Small intestine (tissue), 7 donors: Measurements from ENCODE around the gene MED26. TPM values are rescaled to one million over a fixed set of nuclear protein-coding genes. Genes with fewer than 3 reads are reported as not detected.

Source experiments
- DNase-seq, 2 donors: peaks; one replicate each; pipeline versions ENCODE4 v3.0.0 to v3.0.0-alpha.2; 2013
- FAIRE-seq: peaks from 2 replicates; lab custom pipeline; 2012; peaks lifted over from hg19 to GRCh38; lab: Jason Lieb, UNC
- H3K27ac ChIP-seq, 3 donors: one replicate each; pipeline ENCODE4 v1.5.1; 2013; ENCODE audit warnings: low read length in 2 of 3, mild to moderate bottlenecking in 2 of 3, control low read depth in 1 of 3, inconsistent platforms in 1 of 3, low read depth in 1 of 3, moderate library complexity in 1 of 3
- H3K27me3 ChIP-seq, 3 donors: one replicate each; pipeline ENCODE4 v1.6.1; 2013; ENCODE audit warnings: low read length in 3 of 3, inconsistent platforms in 1 of 3; ENCODE audit not compliant: control insufficient read depth in 3 of 3, insufficient read depth in 3 of 3
- H3K36me3 ChIP-seq, 3 donors: one replicate each; pipeline ENCODE4 v1.6.1; 2013; ENCODE audit warnings: low read length in 3 of 3, inconsistent platforms in 1 of 3, low read depth in 1 of 3, mild to moderate bottlenecking in 1 of 3, moderate library complexity in 1 of 3; ENCODE audit not compliant: control insufficient read depth in 3 of 3, insufficient read depth in 2 of 3
- H3K4me1 ChIP-seq, 3 donors: one replicate each; pipeline ENCODE4 v1.6.1; 2013; ENCODE audit warnings: low read length in 2 of 3, inconsistent platforms in 1 of 3, low read depth in 1 of 3, mild to moderate bottlenecking in 1 of 3, moderate library complexity in 1 of 3; ENCODE audit not compliant: control insufficient read depth in 3 of 3, insufficient read depth in 2 of 3
- H3K4me3 ChIP-seq, 3 donors: one replicate each; pipeline ENCODE4 v1.5.1; 2013; ENCODE audit warnings: low read length in 3 of 3, control low read depth in 1 of 3, inconsistent platforms in 1 of 3, low read depth in 1 of 3, mild to moderate bottlenecking in 1 of 3, moderate library complexity in 1 of 3
- H3K9me3 ChIP-seq, 2 donors: one replicate each; pipeline ENCODE4 v1.6.1; 2013; ENCODE audit warnings: low read depth in 1 of 2, low read length in 1 of 2; ENCODE audit not compliant: control insufficient read depth in 2 of 2, insufficient read depth in 1 of 2
- WGBS, 3 donors: extraction: QIAGEN DNeasy Blood & Tissue Kit; methylation state at CpG; one replicate each; pipeline ENCODE4 v1.1.7; 2013; 5-methylcytosine and 5-hydroxymethylcytosine counted together
- polyA plus RNA-seq, 4 donors: library from polyadenylated mRNA; stranded (reverse) in 3 of 4; unstranded in 1 of 4; fragments of 200-250 nt in 3 of 4; fragments of 120-200 nt in 1 of 4; gene quantifications; one replicate each; pipeline versions ENCODE4 v1.2.1 to v1.2.3, GENCODE V29; 2013
- donor health status: healthy with polysubstance abuse.
- donor health status: control.
- donor health status: control.
- donor health status: Bipolar disorder and iron deficiency.
- donor health status: healthy.

Gene MED26
- polyA plus RNA-seq, 4 donors = 4.6 to 7.9 (median 5.4) TPM

GRCh38 chr19:16641695-16642094, 13.7 kb upstream of the MED26 start:
- no peak for FAIRE-seq
- Histone ChIP-seq H3K4me1 (no peaks in the 10 kb centered on the region), H3K4me3 (no peak overlapping the region), H3K36me3 (peaks cover 10 to 66% (median 18%) of the 10 kb centered on the region in 3 donors), H3K9me3 (peaks cover 0 to 3% of the 10 kb centered on the region in 2 donors), H3K27me3 (no peaks in the 10 kb centered on the region), H3K27ac (no peak overlapping the region)
- no peak for DNase-seq
- 97 to 98% (median 98%) methylated on average over 10 of the region's 10 CpGs for WGBS, 3 donors

GRCh38 chr19:16640951-16641350, 12.9 kb upstream of the MED26 start:
- Histone ChIP-seq H3K4me3 (no peak overlapping the region), H3K27me3 (no peaks in the 10 kb centered on the region), H3K36me3 (peaks cover 12 to 69% (median 19%) of the 10 kb centered on the region in 3 donors), H3K27ac (no peak overlapping the region), H3K4me1 (no peaks in the 10 kb centered on the region), H3K9me3 (peaks cover 0 to 3% of the 10 kb centered on the region in 2 donors)
- 91 to 100% (median 93%) methylated on average over 1 of the region's 1 CpG for WGBS, 3 donors
- FAIRE-seq = no peak
- no peak for DNase-seq

- Histone ChIP-seq H3K27ac (no peak overlapping the region), H3K9me3 (peaks cover 0 to 3% of the 10 kb centered on the region in 2 donors), H3K27me3 (no peaks in the 10 kb centered on the region), H3K4me1 (no peaks in the 10 kb centered on the region), H3K36me3 (peaks cover 12 to 65% (median 21%) of the 10 kb centered on the region in 3 donors), H3K4me3 (no peak overlapping the region)
- DNase-seq = no peak
- whole genome bisulfite sequencing, 3 donors = 95 to 100% (median 97%) methylated on average over 1 of the region's 1 CpG
- no peak for FAIRE-seq
These were observed 10.7 kb upstream of the MED26 start for GRCh38 chr19:16638666-16639065.

- Histone ChIP-seq H3K27me3 (no peaks in the 10 kb centered on the region), H3K9me3 (peaks cover 0 to 3% of the 10 kb centered on the region in 2 donors), H3K4me3 (no peak overlapping the region), H3K36me3 (peaks cover 12 to 64% (median 16%) of the 10 kb centered on the region in 3 donors), H3K27ac (no peak overlapping the region), H3K4me1 (no peaks in the 10 kb centered on the region)
- peak in 1 of 2 donors; percentile 20 for DNase-seq
- no peak for FAIRE-seq
These were observed 9.5 kb upstream of the MED26 start for GRCh38 chr19:16637535-16637934.

GRCh38 chr19:16631465-16631864, 3.5 kb upstream of the MED26 start:
- no peak overlapping the region for H3K27ac ChIP-seq
- H3K36me3 ChIP-seq = peaks cover 6 to 41% (median 11%) of the 10 kb centered on the region in 3 donors
- no peak overlapping the region for H3K4me3 ChIP-seq
- no peak for FAIRE-seq
- peaks cover 0 to 4% (median 2%) of the 10 kb centered on the region in 3 donors for H3K4me1 ChIP-seq
- no peaks in the 10 kb centered on the region for H3K9me3 ChIP-seq
- no peak for DNase-seq
- 92 to 97% (median 97%) methylated on average over 6 of the region's 6 CpGs for WGBS, 3 donors
- H3K27me3 ChIP-seq = no peaks in the 10 kb centered on the region

- FAIRE-seq = no peak
- DNase-seq = peak; percentile 58 to 76
- Histone ChIP-seq H3K27me3 (no peaks in the 10 kb centered on the region), H3K4me3 (peak overlapping the region; percentile 73 to 99 (median 88)), H3K9me3 (no peaks in the 10 kb centered on the region), H3K36me3 (peaks cover under 1 to 37% (median 5%) of the 10 kb centered on the region in 3 donors), H3K4me1 (peaks cover 0 to 6% (median 5%) of the 10 kb centered on the region in 3 donors), H3K27ac (peak overlapping the region; percentile 80 to 98 (median 97))
- whole genome bisulfite sequencing, 3 donors = 1 to 5% (median 4%) methylated on average over 23 of the region's 23 CpGs
These were observed 1.1 kb upstream of the MED26 start for GRCh38 chr19:16628984-16629691.

- no peak for FAIRE-seq
- Histone ChIP-seq H3K36me3 (peaks cover under 1 to 40% (median 6%) of the 10 kb centered on the region in 3 donors), H3K27me3 (no peaks in the 10 kb centered on the region), H3K4me3 (peak overlapping the region; percentile 69 to 100 (median 95)), H3K9me3 (no peaks in the 10 kb centered on the region), H3K4me1 (peaks cover 0 to 6% (median 5%) of the 10 kb centered on the region in 3 donors), H3K27ac (peak overlapping the region in 2 of 3 donors; percentile 55 to 77)
- 0 to 1% (median 0%) methylated on average over 2 to 38 of the region's 38 CpGs for WGBS, 3 donors
- no peak for DNase-seq
These were observed 149 bp downstream of the MED26 start for GRCh38 chr19:16627928-16628182.

GRCh38 chr19:16627193-16627927, 644 bp downstream of the MED26 start:
- Histone ChIP-seq H3K9me3 (no peaks in the 10 kb centered on the region), H3K36me3 (peaks cover 3 to 40% (median 6%) of the 10 kb centered on the region in 3 donors), H3K27ac (peak overlapping the region; percentile 36 to 77 (median 60)), H3K27me3 (no peaks in the 10 kb centered on the region), H3K4me1 (peaks cover 0 to 6% (median 5%) of the 10 kb centered on the region in 3 donors), H3K4me3 (peak overlapping the region; percentile 69 to 100 (median 95))
- FAIRE-seq = no peak
- WGBS, 3 donors = 0 to 1% (median 1%) methylated on average over 23 to 52 of the region's 52 CpGs
- peak in 1 of 2 donors; percentile 37 for DNase-seq
